Subcutaneous abdominal adipose tissue (tissue), 5 donors: ENCODE data around the gene GREB1.

Experiments
- H3K27ac ChIP-seq: one replicate; pipeline ENCODE4 v1.7.0; 2013; ENCODE audit warnings: low read depth, mild to moderate bottlenecking, inconsistent platforms, low read length, moderate library complexity
- H3K27me3 ChIP-seq, 5 donors: one replicate each; pipeline ENCODE4 v1.7.0; 2013; ENCODE audit warnings: low read length in 5 of 5, inconsistent platforms in 1 of 5; ENCODE audit not compliant: control insufficient read depth in 5 of 5, insufficient read depth in 4 of 5
- H3K36me3 ChIP-seq, 5 donors: one replicate each; pipeline ENCODE4 v1.7.0; 2013; ENCODE audit warnings: low read length in 5 of 5; ENCODE audit not compliant: control insufficient read depth in 5 of 5, insufficient read depth in 5 of 5
- H3K4me1 ChIP-seq, 5 donors: one replicate each; pipeline ENCODE4 v1.7.0; 2013; ENCODE audit warnings: low read length in 5 of 5, mild to moderate bottlenecking in 3 of 5, moderate library complexity in 1 of 5; ENCODE audit not compliant: control insufficient read depth in 5 of 5, insufficient read depth in 5 of 5
- H3K4me3 ChIP-seq, 5 donors: one replicate each; pipeline ENCODE4 v1.7.0; 2013; ENCODE audit warnings: low read length in 5 of 5, low read depth in 1 of 5
- H3K9ac ChIP-seq, 5 donors: one replicate each; pipeline ENCODE4 v1.7.0; 2013; ENCODE audit warnings: low read length in 5 of 5, mild to moderate bottlenecking in 4 of 5, moderate library complexity in 3 of 5
- H3K9me3 ChIP-seq, 5 donors: one replicate each; pipeline ENCODE4 v1.7.0; 2013; ENCODE audit warnings: low read length in 5 of 5; ENCODE audit not compliant: control insufficient read depth in 5 of 5
- donor health status: healthy.
- donor health status: healthy.
- donor health status: healthy.
- donor health status: healthy.
- donor health status: healthy.

GREB1 gene

DNA sequence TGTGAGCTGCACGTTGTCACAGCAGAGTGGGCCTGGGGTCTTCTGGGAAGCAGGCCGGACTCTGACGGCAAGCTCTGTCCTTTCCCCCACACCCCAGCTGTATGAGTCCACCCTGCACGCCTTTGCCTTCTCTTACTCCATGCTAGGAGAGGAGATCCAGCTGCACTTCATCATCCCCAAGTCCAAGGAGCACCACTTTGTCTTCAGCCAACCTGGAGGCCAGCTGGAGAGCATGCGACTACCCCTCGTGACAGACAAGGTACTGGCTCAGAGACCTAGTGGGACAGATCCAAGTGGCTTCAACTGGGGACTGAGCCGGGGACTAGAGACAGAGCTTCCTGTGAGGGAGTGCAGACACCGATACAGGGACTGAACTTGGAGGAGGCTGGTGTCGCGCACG, 96.0 kb downstream of the GREB1 start:
- Histone ChIP-seq H3K4me1 (no peaks in the 10 kb centered on the region), H3K9ac (no peak overlapping the region), H3K9me3 (peaks cover 0 to 10% (median 8%) of the 10 kb centered on the region in 5 donors), H3K4me3 (no peak overlapping the region), H3K36me3 (peaks cover 0 to 8% (median 0%) of the 10 kb centered on the region in 5 donors), H3K27ac (no peak overlapping the region), H3K27me3 (peaks cover 0 to 4% (median 0%) of the 10 kb centered on the region in 5 donors)

GRCh38 chr2:11630855-11631254, 97.0 kb downstream of the GREB1 start:
- no peak overlapping the region for H3K4me3 ChIP-seq
- peaks cover 0 to 10% (median 8%) of the 10 kb centered on the region in 5 donors for H3K9me3 ChIP-seq
- peaks cover 0 to 9% (median 0%) of the 10 kb centered on the region in 5 donors for H3K36me3 ChIP-seq
- H3K27ac ChIP-seq: no peak overlapping the region
- H3K4me1 ChIP-seq: no peaks in the 10 kb centered on the region
- peaks cover 0 to 4% (median 0%) of the 10 kb centered on the region in 5 donors for H3K27me3 ChIP-seq
- H3K9ac ChIP-seq: no peak overlapping the region

DNA sequence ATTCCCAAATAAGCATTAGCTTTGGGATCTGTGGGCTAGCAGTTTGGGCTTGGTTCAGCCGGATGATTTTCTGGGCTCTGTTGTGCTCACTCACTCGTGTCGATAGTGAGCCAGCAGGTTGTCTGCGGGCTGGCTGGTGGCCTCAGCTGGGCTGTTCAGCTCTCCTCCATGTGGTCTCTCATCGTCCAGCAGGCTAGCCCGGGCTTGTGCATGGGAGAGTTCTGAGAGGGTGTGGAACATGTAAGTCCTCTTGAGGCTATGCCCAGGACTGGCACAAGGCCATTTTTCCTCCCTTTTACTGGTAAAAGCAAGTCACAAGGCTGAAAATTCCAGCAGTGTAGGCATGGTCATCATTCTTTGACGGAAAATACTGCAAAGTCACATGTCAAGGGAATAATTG, 97.6 kb downstream of the GREB1 start:
- Histone ChIP-seq H3K27ac (no peak overlapping the region), H3K4me3 (no peak overlapping the region), H3K9me3 (peaks cover 0 to 10% (median 8%) of the 10 kb centered on the region in 5 donors), H3K36me3 (peaks cover 0 to 9% (median 0%) of the 10 kb centered on the region in 5 donors), H3K4me1 (no peaks in the 10 kb centered on the region), H3K9ac (no peak overlapping the region), H3K27me3 (peaks cover 0 to 4% (median 0%) of the 10 kb centered on the region in 5 donors)

- H3K9ac ChIP-seq: no peak overlapping the region
- no peak overlapping the region for H3K27ac ChIP-seq
- H3K9me3 ChIP-seq: no peaks in the 10 kb centered on the region
- H3K36me3 ChIP-seq: peaks cover 0 to 2% (median 0%) of the 10 kb centered on the region in 5 donors
- H3K27me3 ChIP-seq: peaks cover 0 to 2% (median 0%) of the 10 kb centered on the region in 5 donors
- no peak overlapping the region for H3K4me3 ChIP-seq
- H3K4me1 ChIP-seq: peaks cover 0 to 5% (median 0%) of the 10 kb centered on the region in 5 donors
These were observed 100.2 kb downstream of the GREB1 start for GRCh38 chr2:11633923-11634478.

GRCh38 chr2:11634584-11634983, 100.7 kb downstream of the GREB1 start:
- H3K27me3 ChIP-seq: no peaks in the 10 kb centered on the region
- H3K9me3 ChIP-seq: no peaks in the 10 kb centered on the region
- peaks cover 0 to 2% (median 0%) of the 10 kb centered on the region in 5 donors for H3K36me3 ChIP-seq
- H3K4me3 ChIP-seq: no peak overlapping the region
- H3K4me1 ChIP-seq: peaks cover 0 to 5% (median 0%) of the 10 kb centered on the region in 5 donors
- no peak overlapping the region for H3K27ac ChIP-seq
- H3K9ac ChIP-seq: no peak overlapping the region

GRCh38 chr2:11635141-11635540, 101.3 kb downstream of the GREB1 start:
- peaks cover 0 to 5% (median 0%) of the 10 kb centered on the region in 5 donors for H3K4me1 ChIP-seq
- no peak overlapping the region for H3K27ac ChIP-seq
- H3K9me3 ChIP-seq: no peaks in the 10 kb centered on the region
- H3K36me3 ChIP-seq: peaks cover 0 to 2% (median 0%) of the 10 kb centered on the region in 5 donors
- no peak overlapping the region for H3K9ac ChIP-seq
- H3K27me3 ChIP-seq: no peaks in the 10 kb centered on the region
- H3K4me3 ChIP-seq: no peak overlapping the region

- Histone ChIP-seq H3K9ac (no peak overlapping the region), H3K4me1 (peaks cover 0 to 8% (median 5%) of the 10 kb centered on the region in 5 donors), H3K27ac (no peak overlapping the region), H3K4me3 (no peak overlapping the region), H3K9me3 (no peaks in the 10 kb centered on the region), H3K36me3 (peaks cover 0 to 2% (median 0%) of the 10 kb centered on the region in 5 donors), H3K27me3 (no peaks in the 10 kb centered on the region)
These were observed 102.9 kb downstream of the GREB1 start for GRCh38 chr2:11636593-11637295.

DNA sequence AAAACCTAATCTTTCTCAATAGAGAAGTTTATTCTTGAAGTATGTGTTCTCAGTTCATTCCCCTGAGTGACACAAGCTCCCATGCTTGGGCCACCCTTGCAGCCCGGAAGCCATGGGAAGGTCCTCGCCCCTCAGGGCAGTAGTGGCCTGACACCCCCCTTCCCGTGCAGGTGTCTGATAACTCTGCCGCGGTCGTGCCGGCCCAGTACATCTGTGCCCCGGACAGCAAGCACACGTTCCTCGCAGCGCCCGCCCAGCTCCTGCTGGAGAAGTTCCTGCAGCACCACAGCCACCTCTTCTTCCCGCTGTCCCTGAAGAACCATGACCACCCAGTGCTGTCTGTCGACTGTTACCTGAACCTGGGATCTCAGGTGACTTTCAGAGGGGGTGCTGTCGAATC, 103.7 kb downstream of the GREB1 start:
- Histone ChIP-seq H3K4me1 (peaks cover 0 to 8% (median 5%) of the 10 kb centered on the region in 5 donors), H3K4me3 (no peak overlapping the region), H3K27me3 (no peaks in the 10 kb centered on the region), H3K27ac (no peak overlapping the region), H3K36me3 (peaks cover 0 to 2% (median 0%) of the 10 kb centered on the region in 5 donors), H3K9me3 (no peaks in the 10 kb centered on the region), H3K9ac (no peak overlapping the region)

DNA sequence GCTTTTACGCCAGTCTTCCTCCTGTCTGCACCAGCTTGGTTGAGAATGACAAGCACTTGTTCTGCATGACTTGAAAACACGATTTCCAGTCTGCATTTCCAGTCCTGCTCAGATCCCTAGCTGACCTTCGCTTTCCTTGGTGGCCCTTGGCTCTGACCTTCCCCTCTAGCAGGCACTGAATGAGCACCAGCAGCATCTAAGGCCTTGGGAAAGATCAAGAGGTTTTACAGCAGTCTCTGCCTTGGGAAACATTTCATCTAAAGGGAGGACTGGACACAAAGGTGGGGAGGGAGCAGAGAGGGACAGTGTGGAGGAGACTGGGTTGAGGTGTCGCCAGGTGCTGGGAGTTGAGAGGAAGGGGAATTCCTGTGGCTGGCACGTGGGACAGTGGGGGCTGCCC, 105.7 kb downstream of the GREB1 start:
- peaks cover 0 to 8% (median 5%) of the 10 kb centered on the region in 5 donors for H3K4me1 ChIP-seq
- no peak overlapping the region for H3K4me3 ChIP-seq
- no peaks in the 10 kb centered on the region for H3K27me3 ChIP-seq
- H3K36me3 ChIP-seq: peaks cover 0 to 2% (median 0%) of the 10 kb centered on the region in 5 donors
- H3K27ac ChIP-seq: no peak overlapping the region
- no peaks in the 10 kb centered on the region for H3K9me3 ChIP-seq
- no peak overlapping the region for H3K9ac ChIP-seq

DNA sequence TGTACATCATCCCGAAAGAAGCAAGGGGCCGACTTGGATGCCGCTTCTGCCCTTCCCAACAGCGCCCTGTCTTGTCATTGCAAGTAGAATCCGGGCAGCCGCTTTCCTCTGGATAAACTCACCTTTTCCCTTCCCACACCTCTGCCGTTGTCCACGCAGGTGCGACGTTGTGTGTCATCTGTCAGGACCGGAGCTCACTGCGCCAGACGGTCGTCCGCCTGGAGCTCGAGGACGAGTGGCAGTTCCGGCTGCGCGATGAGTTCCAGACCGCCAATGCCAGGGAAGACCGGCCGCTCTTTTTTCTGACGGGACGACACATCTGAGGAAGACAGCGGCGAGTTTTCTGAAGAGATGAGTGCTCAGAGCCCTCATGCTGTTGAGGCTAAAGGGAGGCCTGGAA, 106.3 kb downstream of the GREB1 start:
- no peak overlapping the region for H3K27ac ChIP-seq

More for the DNA sequence above, 106.3 kb downstream of the GREB1 start:
- Histone ChIP-seq H3K4me3 (no peak overlapping the region), H3K9me3 (no peaks in the 10 kb centered on the region), H3K36me3 (peaks cover 0 to 2% (median 0%) of the 10 kb centered on the region in 5 donors), H3K4me1 (peaks cover 0 to 8% (median 5%) of the 10 kb centered on the region in 5 donors), H3K27me3 (no peaks in the 10 kb centered on the region), H3K9ac (no peak overlapping the region)
